ENCODE data around the gene RNF13. TPM values are rescaled to one million over a fixed set of nuclear protein-coding genes. Genes with fewer than 3 reads are reported as not detected.
"Not testable (repeated sequence)": the region's sequence is repeated elsewhere in the genome, so short reads cannot be mapped to it uniquely, and the experiment has no call there.

RNF13 gene
- total and polyA plus RNA-seq, 2 donors (not counting 1 experiment from before 2014, with no cell fraction given) = 57.4 to 81.7 TPM

- no peak overlapping the region for H2AFZ ChIP-seq (ENCODE audit: low read length)
- no peak overlapping the region for H3K27ac ChIP-seq (ENCODE audit: insufficient read depth, low read length)
- peaks cover 2% of the 10 kb centered on the region for H3K4me1 ChIP-seq (ENCODE audit: control insufficient read depth, extremely low read depth, insufficient read depth, low read length)
- H3K36me3 ChIP-seq (ENCODE audit: control insufficient read depth, insufficient read depth, low read length) = no peaks in the 10 kb centered on the region
- no peak overlapping the region for H3K4me2 ChIP-seq (ENCODE audit: extremely low read depth, insufficient read depth, low read length)
- no peaks in the 10 kb centered on the region for H3K9me3 ChIP-seq (ENCODE audit: control insufficient read depth, insufficient read depth, low read depth, low read length)
- no peaks in the 10 kb centered on the region for H3K79me2 ChIP-seq (ENCODE audit: control insufficient read depth, insufficient read depth, low read length)
- TF ChIP-seq, protein P1, sequence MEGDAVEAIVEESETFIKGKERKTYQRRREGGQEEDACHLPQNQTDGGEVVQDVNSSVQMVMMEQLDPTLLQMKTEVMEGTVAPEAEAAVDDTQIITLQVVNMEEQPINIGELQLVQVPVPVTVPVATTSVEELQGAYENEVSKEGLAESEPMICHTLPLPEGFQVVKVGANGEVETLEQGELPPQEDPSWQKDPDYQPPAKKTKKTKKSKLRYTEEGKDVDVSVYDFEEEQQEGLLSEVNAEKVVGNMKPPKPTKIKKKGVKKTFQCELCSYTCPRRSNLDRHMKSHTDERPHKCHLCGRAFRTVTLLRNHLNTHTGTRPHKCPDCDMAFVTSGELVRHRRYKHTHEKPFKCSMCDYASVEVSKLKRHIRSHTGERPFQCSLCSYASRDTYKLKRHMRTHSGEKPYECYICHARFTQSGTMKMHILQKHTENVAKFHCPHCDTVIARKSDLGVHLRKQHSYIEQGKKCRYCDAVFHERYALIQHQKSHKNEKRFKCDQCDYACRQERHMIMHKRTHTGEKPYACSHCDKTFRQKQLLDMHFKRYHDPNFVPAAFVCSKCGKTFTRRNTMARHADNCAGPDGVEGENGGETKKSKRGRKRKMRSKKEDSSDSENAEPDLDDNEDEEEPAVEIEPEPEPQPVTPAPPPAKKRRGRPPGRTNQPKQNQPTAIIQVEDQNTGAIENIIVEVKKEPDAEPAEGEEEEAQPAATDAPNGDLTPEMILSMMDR (conservative IDR thresholded peaks at IDR 0.05 in 1 of 2, IDR thresholded peaks at IDR 0.05 in 1 of 2; ENCODE audit: low read depth in 1 of 2, low read length in 2 of 2) = no peak
- DNase-seq (ENCODE audit: low read depth in 2 of 2) = no peak
- no peak overlapping the region for H3K9ac ChIP-seq (ENCODE audit: insufficient read depth, low read length)
- H3K27me3 ChIP-seq (ENCODE audit: control insufficient read depth, insufficient read depth, low read length) = no peaks in the 10 kb centered on the region
- no peak overlapping the region for H3K4me3 ChIP-seq (replicated peaks in 1 of 4; ENCODE audit: control extremely low read depth in 1 of 4, insufficient read depth in 1 of 4, low read depth in 3 of 4, low read length in 4 of 4)
- no peaks in the 10 kb centered on the region for H4K20me1 ChIP-seq (ENCODE audit: control insufficient read depth, extremely low read depth, insufficient read depth, low read length)
These were observed 128.9 kb downstream of the RNF13 start for GRCh38 chr3:149941946-149942345.

- DNase-seq (ENCODE audit: low read depth in 2 of 2) = no peak
- H3K4me3 ChIP-seq (replicated peaks in 1 of 4; ENCODE audit: control extremely low read depth in 1 of 4, insufficient read depth in 1 of 4, low read depth in 3 of 4, low read length in 4 of 4) = no peak overlapping the region
- H3K9me3 ChIP-seq (ENCODE audit: control insufficient read depth, insufficient read depth, low read depth, low read length) = no peaks in the 10 kb centered on the region
- no peak overlapping the region for H3K27ac ChIP-seq (ENCODE audit: insufficient read depth, low read length)
- H3K4me1 ChIP-seq (ENCODE audit: control insufficient read depth, extremely low read depth, insufficient read depth, low read length) = peaks cover 2% of the 10 kb centered on the region
- no peaks in the 10 kb centered on the region for H4K20me1 ChIP-seq (ENCODE audit: control insufficient read depth, extremely low read depth, insufficient read depth, low read length)
- H3K4me2 ChIP-seq (ENCODE audit: extremely low read depth, insufficient read depth, low read length) = no peak overlapping the region
- H3K79me2 ChIP-seq (ENCODE audit: control insufficient read depth, insufficient read depth, low read length) = no peaks in the 10 kb centered on the region
- H2AFZ ChIP-seq (ENCODE audit: low read length) = no peak overlapping the region
- no peaks in the 10 kb centered on the region for H3K27me3 ChIP-seq (ENCODE audit: control insufficient read depth, insufficient read depth, low read length)
- H3K36me3 ChIP-seq (ENCODE audit: control insufficient read depth, insufficient read depth, low read length) = no peaks in the 10 kb centered on the region
- TF ChIP-seq, protein P1 (conservative IDR thresholded peaks at IDR 0.05 in 1 of 2, IDR thresholded peaks at IDR 0.05 in 1 of 2; ENCODE audit: low read depth in 1 of 2, low read length in 2 of 2) = no peak
- TF ChIP-seq EZH2 (IDR thresholded peaks at IDR 0.05; ENCODE audit: low read length, missing control alignments) = no peak
- no peak overlapping the region for H3K9ac ChIP-seq (ENCODE audit: insufficient read depth, low read length)
These were observed 129.4 kb downstream of the RNF13 start for GRCh38 chr3:149942409-149942808.

- H3K4me3 ChIP-seq (replicated peaks in 1 of 4; ENCODE audit: control extremely low read depth in 1 of 4, insufficient read depth in 1 of 4, low read depth in 3 of 4, low read length in 4 of 4); H3K36me3 ChIP-seq (ENCODE audit: control insufficient read depth, insufficient read depth, low read length); H3K9ac ChIP-seq (ENCODE audit: insufficient read depth, low read length); H3K79me2 ChIP-seq (ENCODE audit: control insufficient read depth, insufficient read depth, low read length); H3K9me3 ChIP-seq (ENCODE audit: control insufficient read depth, insufficient read depth, low read depth, low read length); H3K27ac ChIP-seq (ENCODE audit: insufficient read depth, low read length); H3K4me1 ChIP-seq (ENCODE audit: control insufficient read depth, extremely low read depth, insufficient read depth, low read length); H4K20me1 ChIP-seq (ENCODE audit: control insufficient read depth, extremely low read depth, insufficient read depth, low read length); DNase-seq (ENCODE audit: low read depth in 2 of 2); H3K27me3 ChIP-seq (ENCODE audit: control insufficient read depth, insufficient read depth, low read length); H3K4me2 ChIP-seq (ENCODE audit: extremely low read depth, insufficient read depth, low read length); H2AFZ ChIP-seq (ENCODE audit: low read length): not testable (repeated sequence)
These were observed 131.0 kb downstream of the RNF13 start for GRCh38 chr3:149943966-149944365.

Data from fibroblast of lung (primary cell).